K562 treated with DMSO at 1 percent for 12 hours (cell line): Measurements from ENCODE around the gene PRR23C. TPM values are rescaled to one million over a fixed set of nuclear protein-coding genes. Genes with fewer than 3 reads are reported as not detected.

ENCODE experiments used
- total RNA-seq: library from RNA; unstranded; fragments of 300-600 nt; gene quantifications from 2 replicates; pipeline ENCODE4 v1.2.3, GENCODE V29; 2022; ENCODE audit not compliant: insufficient read depth

Gene PRR23C
- not detected in 2 replicates for total RNA-seq

DNA sequence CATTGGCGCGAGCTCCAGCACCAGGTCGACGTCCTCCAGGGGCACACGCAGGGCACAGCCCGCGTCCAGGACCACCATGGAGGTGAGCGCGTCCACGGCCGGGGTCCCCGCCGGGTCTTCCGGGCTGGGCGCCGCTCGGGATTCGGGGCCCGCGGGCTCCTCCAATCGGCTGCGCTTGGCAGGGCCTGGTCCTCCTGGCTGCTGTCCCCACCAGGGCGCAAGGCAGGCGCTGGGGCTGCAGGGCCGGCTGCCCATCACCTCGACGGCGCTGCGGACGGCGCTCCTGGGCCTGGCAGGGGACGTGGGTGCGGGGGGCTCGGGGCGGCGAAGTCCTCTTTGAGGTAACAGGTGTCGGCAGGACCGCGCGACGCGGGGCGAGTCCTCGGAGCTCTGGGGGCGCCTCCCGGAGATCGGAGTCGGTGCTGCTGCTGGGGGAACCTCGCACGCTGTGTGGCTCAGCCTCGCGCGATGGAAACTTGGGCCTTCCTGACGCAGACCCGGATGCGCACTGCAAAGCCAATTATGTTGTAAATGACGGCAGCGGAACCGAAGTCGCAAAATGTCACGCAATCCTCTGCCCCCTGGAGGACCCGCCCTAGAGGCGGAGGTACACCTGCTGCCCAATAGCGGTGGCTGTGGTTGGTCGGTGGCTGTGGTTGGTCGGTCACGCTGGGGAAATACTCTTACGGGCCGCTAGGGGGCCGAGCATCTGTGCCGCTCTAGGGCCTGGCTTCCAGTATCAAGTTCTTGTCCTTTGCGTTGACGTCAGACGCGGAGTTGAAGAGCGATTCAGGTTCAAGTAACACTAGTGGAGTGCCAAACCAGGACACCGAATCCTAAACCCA lies at the start of gene PRR23C:
PRR23C (minus strand) TSS at position 527 of the 845 bp plus-strand sequence; CDS start at position 255, 272 bp downstream.

DNA sequence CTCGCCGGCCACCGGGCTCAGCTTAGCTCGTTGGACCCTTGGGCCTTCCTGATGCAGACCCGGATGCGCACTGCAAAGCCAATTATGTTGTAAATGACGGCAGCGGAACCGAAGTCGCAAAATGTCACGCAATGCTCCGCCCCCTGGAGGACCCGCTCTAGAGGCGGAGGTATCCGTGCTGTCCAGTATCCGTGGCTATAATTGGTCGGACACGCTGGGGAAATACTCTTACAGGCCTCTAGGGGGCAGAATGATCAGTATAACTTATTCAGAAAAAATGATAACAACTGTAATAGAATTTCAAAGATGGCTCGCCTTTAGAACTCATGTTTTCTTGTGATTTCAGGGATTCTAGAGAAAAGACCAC lies 23.8 kb downstream of the PRR23C start, which contains the start of gene PRR23B:
PRR23B (minus strand) TSS at position 59 of the 367 bp plus-strand sequence. CDS start 265 bp downstream, outside the sequence.

DNA sequence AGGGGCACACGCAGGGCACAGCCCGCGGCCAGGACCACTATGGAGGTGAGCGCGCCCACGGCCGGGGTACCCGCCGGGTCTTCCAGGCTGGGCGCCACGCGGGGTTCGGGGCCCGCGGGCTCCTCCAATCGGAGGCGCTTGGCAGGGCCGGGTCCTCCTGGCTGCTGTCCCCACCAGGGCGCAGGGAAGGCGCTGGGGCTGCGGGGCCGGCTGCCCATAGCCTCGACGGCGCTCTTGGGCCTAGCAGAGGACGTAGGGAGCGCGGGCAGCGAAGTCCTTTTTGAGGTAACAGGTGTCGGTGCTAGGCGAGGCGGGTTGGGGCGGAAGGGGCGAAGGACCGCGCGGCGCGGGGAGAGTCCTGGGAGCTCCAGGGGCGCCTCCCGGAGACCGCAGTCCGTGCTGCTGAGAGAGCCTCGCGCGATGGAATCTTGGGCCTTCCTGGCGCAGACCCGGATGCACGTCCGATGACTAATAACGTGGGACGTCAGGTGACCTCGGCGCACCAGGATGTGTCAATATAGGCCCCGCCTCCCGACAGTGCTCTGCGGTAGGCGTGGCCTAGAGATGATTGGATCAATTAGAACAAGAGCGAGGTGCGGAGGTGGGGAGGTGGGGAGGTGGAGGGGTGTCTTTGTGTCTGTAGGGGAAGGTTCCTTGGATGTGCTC lies 38.5 kb downstream of the PRR23C start, which contains the start of gene PRR23A:
PRR23A (minus strand) TSS at position 218 of the 666 bp plus-strand sequence; CDS start at position 218, 0 bp downstream.

Other genes with a start within 250 kb of the PRR23C start
- 8.8 and 59.9 TPM in 2 replicates for gene PIK3CB, start 210.0 kb downstream of the PRR23C start, total RNA-seq
- gene FOXL2, start 97.8 kb downstream of the PRR23C start, total RNA-seq: 20.6 and 23.3 TPM in 2 replicates
- 2.3 and 14.5 TPM in 2 replicates for gene FOXL2NB, start 97.7 kb downstream of the PRR23C start, total RNA-seq
- not detected in 2 replicates for gene PRR23A, start 38.6 kb downstream of the PRR23C start, total RNA-seq
- not detected in 2 replicates for gene PRR23B, start 24.0 kb downstream of the PRR23C start, total RNA-seq